Mammary epithelial cell (primary cell): Measurements from ENCODE around the gene GPR18.

Experiments used
- CTCF ChIP-seq, 2 donors: IDR thresholded peaks in 1 of 2; conservative IDR thresholded peaks in 1 of 2; 2 replicates each; pipeline ENCODE4 v1.5.1; 2011 to 2012; ENCODE audit warnings: inconsistent platforms in 2 of 2, low read length in 2 of 2, mild to moderate bottlenecking in 2 of 2, control low read depth in 1 of 2, low read depth in 1 of 2; ENCODE audit not compliant: insufficient read depth in 1 of 2; ENCODE audit errors: extremely low read depth in 1 of 2
- EZH2 ChIP-seq: IDR thresholded peaks from 2 replicates; pipeline ENCODE4 v1.6.1; 2012; ENCODE audit warnings: low read length, inconsistent platforms, borderline replicate concordance

- TF ChIP-seq CTCF (conservative IDR thresholded peaks at IDR 0.05 in 1 of 2, IDR thresholded peaks at IDR 0.05 in 1 of 2; ENCODE audit: extremely low read depth in 1 of 2, insufficient read depth in 1 of 2, low read depth in 1 of 2, low read length in 2 of 2), result no peak
- TF ChIP-seq EZH2, result no peak
These were observed 39.6 kb downstream of the GPR18 start for GRCh38 chr13:99218545-99218944.
